GM12864 (cell line): ENCODE measurements around the gene SSTR3.

Experiments used
- DNase-seq: peaks from one replicate; pipeline ENCODE4 v3.0.0-alpha.2; 2011; ENCODE audit warnings: low read depth
- H3K4me3 ChIP-seq: 2 replicates; pipeline ENCODE4 v1.5.1; 2011; ENCODE audit warnings: mild to moderate bottlenecking, low read depth, low read length, control low read depth
- TF ChIP-seq, protein P1 (sequence below): IDR thresholded peaks from 2 replicates; pipeline ENCODE4 v1.5.1; 2011; ENCODE audit warnings: low read depth, mild to moderate bottlenecking, moderate library complexity, low read length, control low read depth, inconsistent platforms; ENCODE audit errors: missing control alignments

Gene SSTR3

DNA sequence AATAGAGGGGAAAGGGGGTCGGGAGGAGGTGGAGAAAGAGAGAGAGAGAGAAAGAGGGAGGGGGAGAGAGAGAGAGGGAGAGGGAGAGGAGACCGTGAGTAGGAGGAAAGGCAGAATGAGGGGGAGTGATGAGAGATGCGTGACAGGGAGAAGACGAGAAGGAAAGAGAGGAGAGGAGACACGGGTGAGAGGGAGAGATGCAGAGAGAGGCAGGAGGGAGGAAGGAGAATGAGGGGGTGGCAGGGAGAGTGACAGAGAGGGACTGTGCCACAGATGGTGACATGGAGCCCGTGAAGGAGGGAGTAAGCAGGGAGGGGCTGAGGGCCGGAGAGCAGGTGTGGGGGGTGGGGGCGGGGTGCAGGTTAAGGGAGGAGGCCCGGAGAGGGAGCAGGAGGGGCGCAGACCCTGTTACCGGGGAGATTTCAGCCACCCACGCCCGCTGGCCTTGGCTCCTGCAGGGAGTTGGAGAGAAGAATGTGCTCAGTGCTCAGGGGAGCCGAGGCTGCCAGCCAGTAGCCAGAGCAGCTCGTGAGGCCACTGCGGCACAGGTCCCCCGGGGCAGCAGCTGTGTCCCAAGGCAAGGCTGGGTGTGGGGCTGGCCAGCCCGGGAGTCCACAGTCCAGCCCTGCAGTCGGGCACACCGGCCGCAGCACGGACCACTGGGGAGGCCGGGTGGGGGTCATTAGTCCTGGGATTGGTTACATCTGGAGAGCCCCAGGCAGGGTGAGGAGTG is at the start of gene SSTR3:
TSS of gene SSTR3 (minus strand) at position 304 of the 733 bp plus-strand sequence. CDS start 4,674 bp downstream, outside the sequence.
- no peak for DNase-seq
- H3K4me3 ChIP-seq, result no peak within 1 kb of the TSS
- TF ChIP-seq, protein P1, sequence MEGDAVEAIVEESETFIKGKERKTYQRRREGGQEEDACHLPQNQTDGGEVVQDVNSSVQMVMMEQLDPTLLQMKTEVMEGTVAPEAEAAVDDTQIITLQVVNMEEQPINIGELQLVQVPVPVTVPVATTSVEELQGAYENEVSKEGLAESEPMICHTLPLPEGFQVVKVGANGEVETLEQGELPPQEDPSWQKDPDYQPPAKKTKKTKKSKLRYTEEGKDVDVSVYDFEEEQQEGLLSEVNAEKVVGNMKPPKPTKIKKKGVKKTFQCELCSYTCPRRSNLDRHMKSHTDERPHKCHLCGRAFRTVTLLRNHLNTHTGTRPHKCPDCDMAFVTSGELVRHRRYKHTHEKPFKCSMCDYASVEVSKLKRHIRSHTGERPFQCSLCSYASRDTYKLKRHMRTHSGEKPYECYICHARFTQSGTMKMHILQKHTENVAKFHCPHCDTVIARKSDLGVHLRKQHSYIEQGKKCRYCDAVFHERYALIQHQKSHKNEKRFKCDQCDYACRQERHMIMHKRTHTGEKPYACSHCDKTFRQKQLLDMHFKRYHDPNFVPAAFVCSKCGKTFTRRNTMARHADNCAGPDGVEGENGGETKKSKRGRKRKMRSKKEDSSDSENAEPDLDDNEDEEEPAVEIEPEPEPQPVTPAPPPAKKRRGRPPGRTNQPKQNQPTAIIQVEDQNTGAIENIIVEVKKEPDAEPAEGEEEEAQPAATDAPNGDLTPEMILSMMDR, result no peak

GRCh38 chr22:37260901-37261336 is 48.6 kb upstream of the SSTR3 start:
- DNase-seq, result no peak
- TF ChIP-seq, protein P1, result peak; percentile 96
- H3K4me3 ChIP-seq, result no peak overlapping the region

GRCh38 chr22:37260155-37260795 is 48.0 kb upstream of the SSTR3 start:
- no peak for DNase-seq
- TF ChIP-seq, protein P1, result no peak
- no peak overlapping the region for H3K4me3 ChIP-seq

GRCh38 chr22:37259540-37260029 is 47.3 kb upstream of the SSTR3 start:
- TF ChIP-seq, protein P1, result peak; percentile 53
- DNase-seq, result no peak
- H3K4me3 ChIP-seq, result no peak overlapping the region

GRCh38 chr22:37258753-37259401 is 46.6 kb upstream of the SSTR3 start:
- TF ChIP-seq, protein P1, result no peak
- DNase-seq, result no peak
- no peak overlapping the region for H3K4me3 ChIP-seq

GRCh38 chr22:37258005-37258752 is 45.9 kb upstream of the SSTR3 start:
- no peak for DNase-seq
- H3K4me3 ChIP-seq, result no peak overlapping the region
- TF ChIP-seq, protein P1, result no peak
